ENCODE data around the gene PGA5. TPM values are rescaled to one million over a fixed set of nuclear protein-coding genes. Genes with fewer than 3 reads are reported as not detected.

Gene PGA5
- polyA plus RNA-seq, 1 donor: 1.1 TPM

- peak; percentile 61 for DNase-seq
These were observed 54.0 kb downstream of the PGA5 start, which contains the start of gene VWCE for GRCh38 chr11:61294717-61295595. Gene VWCE, minus strand, starts transcription at chr11:61295316. Its CDS starts 279 bp downstream, at chr11:61295037.

GRCh38 chr11:61295596-61295926 lies 54.6 kb downstream of the PGA5 start:
- DNase-seq: no peak

- DNase-seq: no peak
These were observed 56.4 kb downstream of the PGA5 start for GRCh38 chr11:61297341-61297740.

GRCh38 chr11:61297746-61298145 lies 56.8 kb downstream of the PGA5 start:
- peak; percentile 40 for DNase-seq

GRCh38 chr11:61298663-61299244 lies 57.8 kb downstream of the PGA5 start:
- no peak for DNase-seq

Other genes starting within 250 kb of the PGA5 start
- 0.13 TPM for gene CD5, start 138.7 kb upstream of the PGA5 start, polyA plus RNA-seq (ENCODE audit: insufficient read length)
- 22.0 TPM for gene VPS37C, start 79.7 kb upstream of the PGA5 start, polyA plus RNA-seq (ENCODE audit: insufficient read length)
- gene PGA3, start 37.7 kb upstream of the PGA5 start, polyA plus RNA-seq (ENCODE audit: insufficient read length): not detected
- 0.44 TPM for gene PGA4, start 18.8 kb upstream of the PGA5 start, polyA plus RNA-seq (ENCODE audit: insufficient read length)
- 4.9 TPM for gene VWCE, start 54.1 kb downstream of the PGA5 start, polyA plus RNA-seq (ENCODE audit: insufficient read length)
- gene DDB1, start 91.9 kb downstream of the PGA5 start, polyA plus RNA-seq (ENCODE audit: insufficient read length): 190 TPM
- gene TKFC, start 92.1 kb downstream of the PGA5 start, polyA plus RNA-seq (ENCODE audit: insufficient read length): 20.7 TPM
- 16.9 TPM for gene CYB561A3, start 120.7 kb downstream of the PGA5 start, polyA plus RNA-seq (ENCODE audit: insufficient read length)
- gene TMEM138, start 121.2 kb downstream of the PGA5 start, polyA plus RNA-seq (ENCODE audit: insufficient read length): 17.8 TPM
- gene TMEM216, start 151.4 kb downstream of the PGA5 start, polyA plus RNA-seq (ENCODE audit: insufficient read length): 11.2 TPM
- 78.3 TPM for gene CPSF7, start 188.8 kb downstream of the PGA5 start, polyA plus RNA-seq (ENCODE audit: insufficient read length)
- gene SDHAF2, start 188.9 kb downstream of the PGA5 start, polyA plus RNA-seq (ENCODE audit: insufficient read length): 29.9 TPM